Stimulated activated CD8-positive, alpha-beta memory T cell treated with anti-CD3 and anti-CD28 coated beads, Interleukin-4, amount 100 ng/mL, for 4 hours (primary cell): ENCODE measurements around the gene ATP6AP2.
"Not testable (repeated sequence)": the region's sequence is repeated elsewhere in the genome, so short reads cannot be mapped to it uniquely, and the experiment has no call there.

ENCODE experiments used
- DNase-seq, 2 donors: peaks; one replicate each; pipeline ENCODE4 v3.0.0-alpha.2; 2020; ENCODE audit warnings: low read depth in 2 of 2, low spot score in 1 of 2

The ATP6AP2 gene

GRCh38 chrX:40575411-40575810 lies 5.4 kb upstream of the ATP6AP2 start:
- DNase-seq = not testable (repeated sequence)

- DNase-seq = no peak
Observed at GRCh38 chrX:40576291-40576690, 4.5 kb upstream of the ATP6AP2 start.

DNA sequence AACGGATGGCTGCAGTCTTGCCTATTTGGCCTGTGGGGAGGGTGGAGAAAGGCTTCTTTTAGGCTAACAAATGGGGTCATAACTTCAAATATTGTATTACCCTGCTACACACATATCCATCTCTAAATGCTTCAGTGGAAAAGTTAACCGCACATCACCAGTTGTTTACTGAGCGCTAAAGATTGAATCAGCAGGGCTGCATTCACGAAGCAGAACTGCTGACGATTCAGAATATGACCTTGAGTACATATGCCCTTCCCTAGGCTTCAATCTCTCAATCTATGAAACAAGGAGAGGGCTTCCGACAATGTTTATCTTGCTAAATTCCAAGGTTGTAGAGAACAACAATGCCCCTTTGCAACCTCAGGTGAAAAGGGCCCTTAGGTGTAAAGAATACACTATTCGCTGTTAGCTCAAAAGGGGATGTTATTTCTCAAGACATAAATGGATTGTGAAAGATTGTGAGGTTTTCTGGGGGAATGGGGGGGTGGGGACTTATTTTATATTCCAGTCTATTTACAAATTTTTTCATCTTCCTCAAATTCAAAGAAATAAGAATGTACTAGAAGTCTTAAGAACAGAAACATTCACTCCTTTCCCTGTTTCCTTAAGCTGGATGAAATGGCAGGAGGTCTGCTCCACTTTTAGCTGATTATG lies 2.6 kb upstream of the ATP6AP2 start:
- no peak for DNase-seq

GRCh38 chrX:40579141-40579540 lies 1.6 kb upstream of the ATP6AP2 start:
- no peak for DNase-seq

- DNase-seq = no peak
Observed at GRCh38 chrX:40579900-40580536, 752 bp upstream of the ATP6AP2 start.

DNA sequence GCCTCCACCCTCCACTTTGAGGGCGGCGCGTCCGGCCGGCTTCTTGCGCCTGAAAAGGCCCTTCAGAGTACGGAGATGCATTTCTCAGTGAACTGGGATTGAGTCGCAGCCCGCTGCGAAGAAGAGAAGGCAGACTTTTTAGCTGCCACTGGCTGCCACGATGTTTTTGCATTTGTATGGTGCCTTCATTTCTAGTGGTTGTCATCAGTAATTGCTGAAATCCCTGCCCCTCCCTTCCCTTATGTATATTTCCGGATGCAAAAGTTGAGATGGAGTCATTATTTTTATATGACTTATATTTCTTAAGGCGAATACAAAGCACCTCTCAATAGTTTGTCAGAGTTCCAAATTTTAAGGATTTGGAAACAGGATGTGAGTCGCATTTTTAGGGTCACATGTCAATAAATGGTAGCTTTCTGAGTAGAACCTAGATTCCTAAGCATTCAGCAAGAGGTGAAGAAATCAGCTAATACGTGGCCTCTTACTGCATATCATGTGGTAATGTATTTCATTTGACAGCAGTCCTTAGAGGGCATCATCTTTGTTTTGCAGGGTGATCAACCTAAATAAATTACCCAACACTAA lies 658 bp downstream of the ATP6AP2 start:
- no peak for DNase-seq

- not testable (repeated sequence) for DNase-seq
Observed at GRCh38 chrX:40582178-40582577, 1.4 kb downstream of the ATP6AP2 start.

DNA sequence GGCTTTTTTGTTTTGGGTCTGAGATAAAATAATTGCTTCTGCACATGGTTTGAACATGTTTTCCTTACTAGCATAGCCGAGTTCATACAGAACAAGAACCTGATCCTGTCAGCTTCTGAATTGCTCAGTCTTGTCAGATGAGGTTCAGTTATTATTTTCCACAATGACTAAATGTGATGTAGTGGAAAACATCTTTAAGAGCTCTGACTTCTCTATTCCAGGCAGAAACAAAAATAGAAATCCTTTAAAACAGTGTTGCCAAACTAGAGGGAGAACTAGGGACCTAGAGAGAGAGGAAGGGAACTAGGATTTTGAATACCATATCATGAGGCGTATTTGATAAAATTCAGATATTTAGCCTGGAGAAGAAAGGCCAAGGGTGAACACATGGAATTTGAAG lies 2.0 kb downstream of the ATP6AP2 start:
- no peak for DNase-seq

- DNase-seq = not testable (repeated sequence)
Observed at GRCh38 chrX:40587623-40588022, 6.9 kb downstream of the ATP6AP2 start.

- not testable (repeated sequence) for DNase-seq
Observed at GRCh38 chrX:40589616-40590321, 9.0 kb downstream of the ATP6AP2 start.

DNA sequence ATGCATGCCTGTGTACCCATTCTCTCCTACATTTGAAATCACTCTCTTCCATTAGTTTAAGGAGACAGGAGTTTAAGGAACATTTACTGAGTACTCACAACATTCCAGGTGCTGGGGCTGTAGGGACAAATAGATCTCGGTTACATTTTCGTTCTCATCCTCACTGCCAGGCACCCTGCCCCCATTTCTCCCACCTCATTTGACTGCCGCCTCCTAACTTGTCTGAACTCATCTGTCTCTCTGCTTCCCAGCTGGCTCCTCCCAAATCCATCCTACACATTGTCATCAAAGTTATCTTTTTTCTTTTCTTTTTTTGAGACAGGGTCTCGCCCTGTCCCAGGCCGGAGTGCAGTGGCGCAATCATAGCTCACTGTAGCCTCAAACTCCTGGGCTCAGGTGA lies 22.7 kb downstream of the ATP6AP2 start:
- no peak for DNase-seq

GRCh38 chrX:40607381-40607780 lies 26.6 kb downstream of the ATP6AP2 start:
- no peak for DNase-seq

GRCh38 chrX:40612511-40612910 lies 31.7 kb downstream of the ATP6AP2 start:
- no peak for DNase-seq

DNA sequence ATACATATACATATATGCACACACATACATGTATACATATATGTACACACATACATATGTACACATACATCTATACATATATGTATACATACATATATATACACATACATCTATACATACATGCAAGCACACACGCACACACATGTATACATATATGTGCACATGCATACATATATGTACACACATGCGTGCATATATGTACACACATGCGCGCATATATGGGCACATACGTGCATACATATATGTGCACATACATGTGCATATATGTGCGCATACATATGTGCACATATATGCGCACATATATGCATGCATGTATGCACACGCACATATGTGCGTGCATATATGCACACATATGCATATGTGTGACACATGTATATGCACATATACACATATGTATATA lies 35.2 kb downstream of the ATP6AP2 start:
- DNase-seq = no peak

GRCh38 chrX:40617566-40617965 lies 36.8 kb downstream of the ATP6AP2 start:
- no peak for DNase-seq

- no peak for DNase-seq
Observed at GRCh38 chrX:40622479-40623138, 41.8 kb downstream of the ATP6AP2 start.

DNA sequence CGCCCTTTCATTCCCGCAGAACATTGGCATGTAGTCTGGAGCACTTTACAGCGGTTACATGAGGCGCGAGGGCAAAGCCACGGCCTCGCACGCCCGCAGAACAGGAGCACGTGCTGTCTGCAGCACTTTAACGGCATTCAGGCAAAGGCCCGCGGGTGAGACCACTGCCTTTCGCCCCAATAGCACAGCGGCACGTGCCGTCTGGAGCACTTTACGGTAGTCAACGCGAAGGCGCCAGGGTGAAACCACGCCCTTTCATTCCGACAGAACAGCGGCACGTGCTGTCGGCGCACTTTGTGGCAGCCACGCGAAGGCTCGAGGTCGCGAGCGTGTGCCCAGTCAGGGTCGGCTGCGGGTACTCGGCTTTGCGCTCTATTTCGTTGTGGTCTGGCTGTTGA lies 42.4 kb downstream of the ATP6AP2 start, which contains the start of gene MPC1L:
MPC1L (plus strand) TSS at position 290 of the 398 bp plus-strand sequence. CDS start 138 bp downstream, outside the sequence.
- DNase-seq = no peak

GRCh38 chrX:40623665-40624064 lies 42.9 kb downstream of the ATP6AP2 start:
- DNase-seq = no peak

DNA sequence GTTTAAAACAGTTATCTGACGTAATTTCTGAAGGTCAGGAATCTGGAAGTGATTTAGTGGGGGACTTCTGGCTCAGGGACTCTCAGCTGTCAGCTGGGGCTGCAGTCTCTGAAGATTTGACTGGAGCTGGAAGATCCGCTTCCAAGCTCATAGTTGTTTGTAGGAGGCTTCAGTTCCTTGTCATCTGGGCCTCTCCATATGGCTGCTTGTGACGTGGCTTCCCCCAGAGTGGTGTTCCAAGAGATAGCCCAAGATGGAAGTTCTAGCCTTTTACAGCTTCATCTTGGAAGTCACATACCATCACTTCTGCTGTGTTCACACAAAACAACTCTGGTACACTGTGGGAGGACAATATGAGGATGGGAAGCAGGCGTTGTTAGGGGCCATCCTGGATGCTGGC lies 44.5 kb downstream of the ATP6AP2 start:
- DNase-seq = no peak

- no peak for DNase-seq
Observed at GRCh38 chrX:40628506-40628905, 47.7 kb downstream of the ATP6AP2 start.

- no peak for DNase-seq
Observed at GRCh38 chrX:40632199-40632598, 51.4 kb downstream of the ATP6AP2 start.
